ENCODE data around the gene ADAP1. TPM values are rescaled to one million over a fixed set of nuclear protein-coding genes. Genes with fewer than 3 reads are reported as not detected.

Gene ADAP1
- total and polyA plus RNA-seq, 2 of the 13 experiments (the other 11 are each of a cell fraction or from before 2014, with no cell fraction given): 10.5 to 24.6 TPM

GRCh38 chr7:977326-978048 lies 23.0 kb upstream of the ADAP1 start (continued):
- TF ChIP-seq GLMP (CRISPR knock-in tag; IDR thresholded peaks at IDR 0.05; ENCODE audit: borderline replicate concordance): no peak
- TF ChIP-seq ZNF3 (CRISPR knock-in tag; IDR thresholded peaks at IDR 0.05): no peak
- TF ChIP-seq ZNF234 (CRISPR knock-in tag; conservative IDR thresholded peaks at IDR 0.05): no peak
- TF ChIP-seq SP1 (IDR thresholded peaks at IDR 0.05): no peak
- peak; percentile 56 for TF ChIP-seq SP1 (CRISPR knock-in tag; IDR thresholded peaks at IDR 0.05)
- TF ChIP-seq ZUFSP (CRISPR knock-in tag; IDR thresholded peaks at IDR 0.05; ENCODE audit: borderline replicate concordance): no peak
- TF ChIP-seq SATB2 (CRISPR knock-in tag; IDR thresholded peaks at IDR 0.05): no peak; the same call in 1 of the 2 replicates
- no peak for TF ChIP-seq RAD51 (IDR thresholded peaks at IDR 0.05; ENCODE audit: borderline replicate concordance)
- no peak for TF ChIP-seq CBX5 (CRISPR knock-in tag; IDR thresholded peaks at IDR 0.05; ENCODE audit: borderline replicate concordance)
- no peak for TF ChIP-seq ADNP (CRISPR knock-in tag; IDR thresholded peaks at IDR 0.05)
- no peak for TF ChIP-seq ATF7 (IDR thresholded peaks at IDR 0.05)
- TF ChIP-seq ATF7 (CRISPR knock-in tag; IDR thresholded peaks at IDR 0.05): no peak; the same call in 1 of the 2 replicates
- peak; percentile 62; the same call in 1 of the 2 replicates for TF ChIP-seq ZNF160 (CRISPR knock-in tag; IDR thresholded peaks at IDR 0.05)
- no peak for TF ChIP-seq ATF1 (CRISPR knock-in tag; IDR thresholded peaks at IDR 0.05)
- TF ChIP-seq ZNF775 (CRISPR knock-in tag; IDR thresholded peaks at IDR 0.05; ENCODE audit: borderline replicate concordance): no peak
- peak; percentile 72 for TF ChIP-seq PHF5A (CRISPR knock-in tag; IDR thresholded peaks at IDR 0.05; ENCODE audit: low read depth, unreplicated experiment)
- no peak; the same call in 1 of the 2 replicates for TF ChIP-seq NCOR1 (IDR thresholded peaks at IDR 0.05; ENCODE audit: borderline replicate concordance, low read length)
- peak; percentile 52; the same call in 1 of the 2 replicates for TF ChIP-seq SIN3A (IDR thresholded peaks at IDR 0.05; ENCODE audit: borderline replicate concordance, low read depth, low read length)
- no peak; the same call in 1 of the 2 replicates for TF ChIP-seq RFX3 (CRISPR knock-in tag; IDR thresholded peaks at IDR 0.05)
- TF ChIP-seq CREM (IDR thresholded peaks at IDR 0.05): peak; percentile 76
- TF ChIP-seq CREM (CRISPR knock-in tag; IDR thresholded peaks at IDR 0.05): no peak
- TF ChIP-seq NONO (IDR thresholded peaks at IDR 0.05): no peak
- TF ChIP-seq NONO (CRISPR knock-in tag; conservative IDR thresholded peaks at IDR 0.05): peak; percentile 84
- peak; percentile 94 for TF ChIP-seq ZFY (CRISPR knock-in tag; IDR thresholded peaks at IDR 0.05)
- 0 out of 2 replicates have a peak, but pooled peaks have one; percentile 10 for TF ChIP-seq HMG20B (CRISPR knock-in tag; conservative IDR thresholded peaks at IDR 0.05)
- no peak for TF ChIP-seq SOX6 (IDR thresholded peaks at IDR 0.05)
- TF ChIP-seq SOX6 (CRISPR knock-in tag; IDR thresholded peaks at IDR 0.05): peak; percentile 97
- no peak for TF ChIP-seq TERF1 (CRISPR knock-in tag; IDR thresholded peaks at IDR 0.05)
- TF ChIP-seq KDM2A (CRISPR knock-in tag; IDR thresholded peaks at IDR 0.05; ENCODE audit: borderline replicate concordance, low read depth): peak; percentile 84
- TF ChIP-seq ZNF543 (CRISPR knock-in tag; IDR thresholded peaks at IDR 0.05): peak; percentile 76; the same call in 1 of the 2 replicates
- peak; percentile 49; the same call in 1 of the 2 replicates for TF ChIP-seq DPF2 (CRISPR knock-in tag; IDR thresholded peaks at IDR 0.05; ENCODE audit: borderline replicate concordance, low read depth)
